ENCODE data around the gene UHRF1. TPM values are rescaled to one million over a fixed set of nuclear protein-coding genes. Genes with fewer than 3 reads are reported as not detected.

Gene UHRF1
- total and polyA plus RNA-seq, 2 of the 4 experiments (the other 2 are of a cell fraction), result 47.4 to 57.4 TPM

- Histone ChIP-seq H2BK120ac (ENCODE audit: low read depth, low read length) (no peak overlapping the region), H3K18ac (ENCODE audit: low read depth, low read length) (no peak overlapping the region), H3K9me1 (ENCODE audit: insufficient read depth, low read length) (peaks cover 4% of the 10 kb centered on the region; the same call in 1 of the 2 replicates), H3K4me1 (ENCODE audit: control insufficient read depth, insufficient read depth, low read length) (peaks cover 18% of the 10 kb centered on the region), H3K27me3 (ENCODE audit: control insufficient read depth, insufficient read depth, low read length) (no peaks in the 10 kb centered on the region), H3K4ac (ENCODE audit: low read depth, low read length) (no peak overlapping the region), H3K36me3 (ENCODE audit: control insufficient read depth, insufficient read depth, low read length) (no peaks in the 10 kb centered on the region; the same call in 1 of the 2 replicates), H3K9ac (ENCODE audit: low read depth, low read length) (no peak overlapping the region), H2BK5ac (ENCODE audit: low read depth, low read length, poor library complexity, severe bottlenecking) (no peak overlapping the region), H3K14ac (replicated peaks; ENCODE audit: low read depth, low read length) (no peak overlapping the region), H3K79me1 (ENCODE audit: low read depth in 1 of 2, low read length in 2 of 2) (peaks cover 0 to 26% of the 10 kb centered on the region in 2 experiments; a peak in 2 of 4 replicates), H3K56ac (ENCODE audit: extremely low read depth, insufficient read depth, low read length) (no peak overlapping the region), H2AK5ac (ENCODE audit: low read depth, low read length) (peak overlapping the region; percentile 43; the same call in 1 of the 2 replicates), H4K5ac (ENCODE audit: low read depth, low read length) (no peak overlapping the region), H3K4me3 (ENCODE audit: insufficient read depth, low read depth, low read length) (no peak overlapping the region), H4K20me1 (ENCODE audit: insufficient read depth, low read length) (peaks cover 8% of the 10 kb centered on the region), H4K8ac (ENCODE audit: low read depth in 2 of 2, low read length in 2 of 2) (no peak overlapping the region), H3K23ac (ENCODE audit: low read depth, low read length) (no peak overlapping the region), H3K9me3 (ENCODE audit: control insufficient read depth, insufficient read depth, low read length) (no peaks in the 10 kb centered on the region), H2BK15ac (ENCODE audit: low read depth, low read length) (no peak overlapping the region), H3K27ac (ENCODE audit: insufficient read depth, low read length) (no peak overlapping the region), H2AFZ (replicated peaks; ENCODE audit: low read length, poor library complexity) (peak overlapping the region; percentile 94), H3K4me2 (ENCODE audit: low read depth, low read length) (no peak overlapping the region), H2BK20ac (ENCODE audit: low read depth, low read length) (no peak overlapping the region), H2AK9ac (replicated peaks; ENCODE audit: low read depth, low read length, poor library complexity) (no peak overlapping the region), H4K91ac (ENCODE audit: insufficient read depth, low read depth, low read length) (no peak overlapping the region)
- ATAC-seq (ENCODE audit: low read depth) (no peak), DNase-seq (no peak)
- POLR2A ChIA-PET (ENCODE audit: unreplicated experiment), result no interaction called here
- no TSS peak for BruUV-seq (replicated peaks)
- dilution Hi-C loops (cut with HindIII; ENCODE audit: low sequenced_read_pairs, unreplicated experiment) (no loop called here), intact Hi-C loops (cut with micrococcal nuclease) (no loop called here), in situ Hi-C loops (cut with MboI; ENCODE audit: low sequenced_read_pairs) (no loop called here)
- CTCF ChIA-PET, result no interaction called here
- WGBS, 2 experiments (ENCODE audit: extremely low coverage in 2 of 2, insufficient read length in 1 of 2), result 50% methylated on average over 1 of the region's 5 CpGs; no CpG with 5 or more reads in 1 of the 2 experiments
- TF ChIP-seq RCOR1 (IDR thresholded peaks at IDR 0.05; ENCODE audit: insufficient replicate concordance, low read length) (no peak), FOS (IDR thresholded peaks at IDR 0.05; ENCODE audit: low read depth, low read length) (no peak), MAZ (IDR thresholded peaks at IDR 0.05; ENCODE audit: borderline replicate concordance, low read depth, low read length) (no peak), SMC3 (IDR thresholded peaks at IDR 0.05; ENCODE audit: low read depth, low read length) (no peak), RFX5 (IDR thresholded peaks at IDR 0.05; ENCODE audit: low read depth, low read length) (no peak), RAD21 (IDR thresholded peaks at IDR 0.05; ENCODE audit: low read length) (no peak), CTCF (conservative IDR thresholded peaks at IDR 0.05; ENCODE audit: low read depth, low read length) (no peak), USF2 (IDR thresholded peaks at IDR 0.05; ENCODE audit: low read depth, low read length) (no peak), BHLHE40 (IDR thresholded peaks at IDR 0.05; ENCODE audit: low read depth, low read length) (no peak)
Observed at GRCh38 chr19:4908360-4908759, 941 bp upstream of the UHRF1 start.
